HG03064 (cell line): Measurements from ENCODE around the gene ENTPD2.
"Not testable (repeated sequence)": the region's sequence is repeated elsewhere in the genome, so short reads cannot be mapped to it uniquely, and the experiment has no call there.

Experiments
- ATAC-seq: cut with Tn5 transposase; IDR thresholded peaks from one replicate; pipeline ENCODE4 v1.9.1; 2021; ENCODE audit warnings: low read depth; ENCODE audit not compliant: unreplicated experiment

The ENTPD2 gene

GRCh38 chr9:137006116-137007003 is 47.5 kb downstream of the ENTPD2 start:
- ATAC-seq: no peak

GRCh38 chr9:137004285-137004684 is 49.6 kb downstream of the ENTPD2 start:
- ATAC-seq: not testable (repeated sequence)

GRCh38 chr9:137002646-137003041 is 51.2 kb downstream of the ENTPD2 start:
- no peak for ATAC-seq

GRCh38 chr9:137001857-137002645 is 51.8 kb downstream of the ENTPD2 start:
- ATAC-seq: no peak

- ATAC-seq: peak; percentile 60
These were observed 53.5 kb downstream of the ENTPD2 start for GRCh38 chr9:137000177-137000930.
